GM19397 (cell line): ENCODE measurements around the gene SIN3A.
A peak's percentile ranks its signal among the peaks of the same experiment; 100 is the strongest.
"Not testable (repeated sequence)": the region's sequence is repeated elsewhere in the genome, so short reads cannot be mapped to it uniquely, and the experiment has no call there.

Source experiments
- ATAC-seq: cut with Tn5 transposase; IDR thresholded peaks from one replicate; pipeline ENCODE4 v1.9.1; 2021; ENCODE audit warnings: mild to moderate bottlenecking, moderate library complexity; ENCODE audit not compliant: unreplicated experiment

The SIN3A gene

GRCh38 chr15:75451674-75452363, at the start of gene SIN3A:
Gene SIN3A (minus strand): TSS chr15:75451690. CDS start chr15:75430375, 21,315 bp downstream.
- peak; percentile 37 for ATAC-seq

GRCh38 chr15:75493732-75494131, 42.2 kb upstream of the SIN3A start:
- ATAC-seq = no peak

GRCh38 chr15:75483961-75484360, 32.5 kb upstream of the SIN3A start:
- no peak for ATAC-seq

- not testable (repeated sequence) for ATAC-seq
Observed at GRCh38 chr15:75483556-75483955, 32.1 kb upstream of the SIN3A start.

- ATAC-seq = no peak
Observed at GRCh38 chr15:75483106-75483505, 31.6 kb upstream of the SIN3A start.

- ATAC-seq = not testable (repeated sequence)
Observed at GRCh38 chr15:75480463-75480862, 29.0 kb upstream of the SIN3A start.

- ATAC-seq = no peak
Observed at GRCh38 chr15:75479670-75480069, 28.2 kb upstream of the SIN3A start.

- not testable (repeated sequence) for ATAC-seq
Observed at GRCh38 chr15:75477094-75477493, 25.6 kb upstream of the SIN3A start.

- ATAC-seq = no peak
Observed at GRCh38 chr15:75468913-75469598, 17.6 kb upstream of the SIN3A start.

- no peak for ATAC-seq
Observed at GRCh38 chr15:75460646-75461045, 9.2 kb upstream of the SIN3A start.

GRCh38 chr15:75459581-75459980, 8.1 kb upstream of the SIN3A start:
- no peak for ATAC-seq

- ATAC-seq = no peak
Observed at GRCh38 chr15:75456710-75457109, 5.2 kb upstream of the SIN3A start.

GRCh38 chr15:75455982-75456531, 4.6 kb upstream of the SIN3A start:
- no peak for ATAC-seq

GRCh38 chr15:75455424-75455981, 4.0 kb upstream of the SIN3A start:
- no peak for ATAC-seq

GRCh38 chr15:75454471-75455378, 3.2 kb upstream of the SIN3A start:
- ATAC-seq = no peak

- ATAC-seq = peak; percentile 35
Observed at GRCh38 chr15:75453703-75454470, 2.4 kb upstream of the SIN3A start.

- ATAC-seq = no peak
Observed at GRCh38 chr15:75452865-75453702, 1.6 kb upstream of the SIN3A start.

GRCh38 chr15:75452364-75452864, 924 bp upstream of the SIN3A start:
- ATAC-seq = no peak

GRCh38 chr15:75451202-75451673, 252 bp downstream of the SIN3A start:
- no peak for ATAC-seq
